HG02571 (cell line): ENCODE data around the gene STK24.
A peak's percentile ranks its signal among the peaks of the same experiment; 100 is the strongest.

Experiments
- ATAC-seq: cut with Tn5 transposase; IDR thresholded peaks from one replicate; pipeline ENCODE4 v1.9.1; 2021; ENCODE audit warnings: mild to moderate bottlenecking, moderate library complexity; ENCODE audit not compliant: unreplicated experiment

The STK24 gene

GRCh38 chr13:98514288-98514687 lies 62.6 kb downstream of the STK24 start:
- no peak for ATAC-seq

- no peak for ATAC-seq
These were observed 63.1 kb downstream of the STK24 start for GRCh38 chr13:98513837-98514236.

- no peak for ATAC-seq
These were observed 63.9 kb downstream of the STK24 start for GRCh38 chr13:98512774-98513665.

- no peak for ATAC-seq
These were observed 65.5 kb downstream of the STK24 start for GRCh38 chr13:98511435-98511834.

- ATAC-seq, result no peak
These were observed 66.8 kb downstream of the STK24 start for GRCh38 chr13:98510156-98510509.

- ATAC-seq, result peak; percentile 42
These were observed 67.4 kb downstream of the STK24 start for GRCh38 chr13:98509271-98510155.

- ATAC-seq, result no peak
These were observed 68.2 kb downstream of the STK24 start for GRCh38 chr13:98508685-98509084.

GRCh38 chr13:98508280-98508679 lies 68.6 kb downstream of the STK24 start:
- no peak for ATAC-seq

- no peak for ATAC-seq
These were observed 69.6 kb downstream of the STK24 start for GRCh38 chr13:98507282-98507797.

GRCh38 chr13:98506728-98507230 lies 70.1 kb downstream of the STK24 start:
- no peak for ATAC-seq

- ATAC-seq, result no peak
These were observed 70.6 kb downstream of the STK24 start for GRCh38 chr13:98506322-98506721.

GRCh38 chr13:98505217-98505616 lies 71.7 kb downstream of the STK24 start:
- ATAC-seq, result no peak

- ATAC-seq, result no peak
These were observed 72.4 kb downstream of the STK24 start for GRCh38 chr13:98504371-98504963.

GRCh38 chr13:98504029-98504351 lies 72.9 kb downstream of the STK24 start:
- no peak for ATAC-seq

- no peak for ATAC-seq
These were observed 73.5 kb downstream of the STK24 start for GRCh38 chr13:98503175-98504028.

GRCh38 chr13:98500963-98501421 lies 75.9 kb downstream of the STK24 start:
- ATAC-seq, result peak; percentile 72

GRCh38 chr13:98496966-98497365 lies 79.9 kb downstream of the STK24 start:
- ATAC-seq, result no peak

GRCh38 chr13:98496479-98496791 lies 80.5 kb downstream of the STK24 start:
- no peak for ATAC-seq

- no peak for ATAC-seq
These were observed 81.1 kb downstream of the STK24 start for GRCh38 chr13:98495627-98496478.
